ENCODE data around the gene MARCHF6.

GRCh38 chr5:10374046-10375022 is 20.8 kb downstream of the MARCHF6 start:
- TF ChIP-seq, protein P1, sequence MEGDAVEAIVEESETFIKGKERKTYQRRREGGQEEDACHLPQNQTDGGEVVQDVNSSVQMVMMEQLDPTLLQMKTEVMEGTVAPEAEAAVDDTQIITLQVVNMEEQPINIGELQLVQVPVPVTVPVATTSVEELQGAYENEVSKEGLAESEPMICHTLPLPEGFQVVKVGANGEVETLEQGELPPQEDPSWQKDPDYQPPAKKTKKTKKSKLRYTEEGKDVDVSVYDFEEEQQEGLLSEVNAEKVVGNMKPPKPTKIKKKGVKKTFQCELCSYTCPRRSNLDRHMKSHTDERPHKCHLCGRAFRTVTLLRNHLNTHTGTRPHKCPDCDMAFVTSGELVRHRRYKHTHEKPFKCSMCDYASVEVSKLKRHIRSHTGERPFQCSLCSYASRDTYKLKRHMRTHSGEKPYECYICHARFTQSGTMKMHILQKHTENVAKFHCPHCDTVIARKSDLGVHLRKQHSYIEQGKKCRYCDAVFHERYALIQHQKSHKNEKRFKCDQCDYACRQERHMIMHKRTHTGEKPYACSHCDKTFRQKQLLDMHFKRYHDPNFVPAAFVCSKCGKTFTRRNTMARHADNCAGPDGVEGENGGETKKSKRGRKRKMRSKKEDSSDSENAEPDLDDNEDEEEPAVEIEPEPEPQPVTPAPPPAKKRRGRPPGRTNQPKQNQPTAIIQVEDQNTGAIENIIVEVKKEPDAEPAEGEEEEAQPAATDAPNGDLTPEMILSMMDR (IDR thresholded peaks at IDR 0.05; ENCODE audit: insufficient read depth, low read length), result no peak
- no peak for TF ChIP-seq GABPA (IDR thresholded peaks at IDR 0.05; ENCODE audit: low read depth)
- TF ChIP-seq POLR2AphosphoS5 (IDR thresholded peaks at IDR 0.05; ENCODE audit: low read depth), result no peak
- TF ChIP-seq, protein P2, sequence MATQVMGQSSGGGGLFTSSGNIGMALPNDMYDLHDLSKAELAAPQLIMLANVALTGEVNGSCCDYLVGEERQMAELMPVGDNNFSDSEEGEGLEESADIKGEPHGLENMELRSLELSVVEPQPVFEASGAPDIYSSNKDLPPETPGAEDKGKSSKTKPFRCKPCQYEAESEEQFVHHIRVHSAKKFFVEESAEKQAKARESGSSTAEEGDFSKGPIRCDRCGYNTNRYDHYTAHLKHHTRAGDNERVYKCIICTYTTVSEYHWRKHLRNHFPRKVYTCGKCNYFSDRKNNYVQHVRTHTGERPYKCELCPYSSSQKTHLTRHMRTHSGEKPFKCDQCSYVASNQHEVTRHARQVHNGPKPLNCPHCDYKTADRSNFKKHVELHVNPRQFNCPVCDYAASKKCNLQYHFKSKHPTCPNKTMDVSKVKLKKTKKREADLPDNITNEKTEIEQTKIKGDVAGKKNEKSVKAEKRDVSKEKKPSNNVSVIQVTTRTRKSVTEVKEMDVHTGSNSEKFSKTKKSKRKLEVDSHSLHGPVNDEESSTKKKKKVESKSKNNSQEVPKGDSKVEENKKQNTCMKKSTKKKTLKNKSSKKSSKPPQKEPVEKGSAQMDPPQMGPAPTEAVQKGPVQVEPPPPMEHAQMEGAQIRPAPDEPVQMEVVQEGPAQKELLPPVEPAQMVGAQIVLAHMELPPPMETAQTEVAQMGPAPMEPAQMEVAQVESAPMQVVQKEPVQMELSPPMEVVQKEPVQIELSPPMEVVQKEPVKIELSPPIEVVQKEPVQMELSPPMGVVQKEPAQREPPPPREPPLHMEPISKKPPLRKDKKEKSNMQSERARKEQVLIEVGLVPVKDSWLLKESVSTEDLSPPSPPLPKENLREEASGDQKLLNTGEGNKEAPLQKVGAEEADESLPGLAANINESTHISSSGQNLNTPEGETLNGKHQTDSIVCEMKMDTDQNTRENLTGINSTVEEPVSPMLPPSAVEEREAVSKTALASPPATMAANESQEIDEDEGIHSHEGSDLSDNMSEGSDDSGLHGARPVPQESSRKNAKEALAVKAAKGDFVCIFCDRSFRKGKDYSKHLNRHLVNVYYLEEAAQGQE (IDR thresholded peaks at IDR 0.05; ENCODE audit: insufficient replicate concordance, low read depth), result no peak
- TF ChIP-seq SPI1 (IDR thresholded peaks at IDR 0.05; ENCODE audit: borderline replicate concordance, low read depth), result no peak
